ENCODE measurements around the gene EMC10. TPM values are rescaled to one million over a fixed set of nuclear protein-coding genes. Genes with fewer than 3 reads are reported as not detected.
A peak's percentile ranks its signal among the peaks of the same experiment; 100 is the strongest.

EMC10 gene
- polyA plus RNA-seq, 3 donors: 91.1 to 172 (median 141) TPM

- DNase-seq (ENCODE audit: extremely low read depth in 1 of 11, low read depth in 9 of 11, low spot score in 4 of 11): no peak
Measured at GRCh38 chr19:50501568-50502475, 25.5 kb downstream of the EMC10 start.

GRCh38 chr19:50505856-50506611, 29.7 kb downstream of the EMC10 start:
- no peak for DNase-seq (ENCODE audit: extremely low read depth in 1 of 11, low read depth in 9 of 11, low spot score in 4 of 11)

GRCh38 chr19:50506700-50507099, 30.4 kb downstream of the EMC10 start:
- no peak for DNase-seq (ENCODE audit: extremely low read depth in 1 of 11, low read depth in 9 of 11, low spot score in 4 of 11)

- DNase-seq (ENCODE audit: extremely low read depth in 1 of 11, low read depth in 9 of 11, low spot score in 4 of 11): no peak
Measured at GRCh38 chr19:50507376-50507775, 31.1 kb downstream of the EMC10 start.

- DNase-seq (ENCODE audit: extremely low read depth in 1 of 11, low read depth in 9 of 11, low spot score in 4 of 11): no peak
Measured at GRCh38 chr19:50508843-50509190, 32.5 kb downstream of the EMC10 start.

GRCh38 chr19:50509366-50509765, 33.1 kb downstream of the EMC10 start:
- no peak for DNase-seq (ENCODE audit: extremely low read depth in 1 of 11, low read depth in 9 of 11, low spot score in 4 of 11)

GRCh38 chr19:50510121-50510670, 33.9 kb downstream of the EMC10 start:
- no peak for DNase-seq (ENCODE audit: extremely low read depth in 1 of 11, low read depth in 9 of 11, low spot score in 4 of 11)

- DNase-seq (ENCODE audit: extremely low read depth in 1 of 11, low read depth in 9 of 11, low spot score in 4 of 11): peak in 3 of 11 donors; percentile 65 to 80 (median 65)
Measured at GRCh38 chr19:50510700-50511068, 34.4 kb downstream of the EMC10 start.

GRCh38 chr19:50511069-50511822, 34.9 kb downstream of the EMC10 start, which contains the start of gene JOSD2:
Gene JOSD2, minus strand, starts transcription at chr19:50511191. Its CDS starts 760 bp downstream, at chr19:50510431.
- DNase-seq (ENCODE audit: extremely low read depth in 1 of 11, low read depth in 9 of 11, low spot score in 4 of 11): peak; percentile 95 to 99 (median 98)

- no peak for DNase-seq (ENCODE audit: extremely low read depth in 1 of 11, low read depth in 9 of 11, low spot score in 4 of 11)
Measured at GRCh38 chr19:50512112-50512998, 36.0 kb downstream of the EMC10 start.

- no peak for DNase-seq (ENCODE audit: extremely low read depth in 1 of 11, low read depth in 9 of 11, low spot score in 4 of 11)
Measured at GRCh38 chr19:50512999-50513745, 36.9 kb downstream of the EMC10 start.

- DNase-seq (ENCODE audit: extremely low read depth in 1 of 11, low read depth in 9 of 11, low spot score in 4 of 11): no peak
Measured at GRCh38 chr19:50513746-50514345, 37.5 kb downstream of the EMC10 start, which contains the start of gene ASPDH. Gene ASPDH, minus strand, starts transcription at chr19:50513913. Its CDS starts 90 bp downstream, at chr19:50513823.

GRCh38 chr19:50514346-50515167, 38.2 kb downstream of the EMC10 start:
- DNase-seq (ENCODE audit: extremely low read depth in 1 of 11, low read depth in 9 of 11, low spot score in 4 of 11): no peak

- DNase-seq (ENCODE audit: extremely low read depth in 1 of 11, low read depth in 9 of 11, low spot score in 4 of 11): no peak
Measured at GRCh38 chr19:50515168-50515561, 38.9 kb downstream of the EMC10 start.

- DNase-seq (ENCODE audit: extremely low read depth in 1 of 11, low read depth in 9 of 11, low spot score in 4 of 11): no peak
Measured at GRCh38 chr19:50516456-50516855, 40.1 kb downstream of the EMC10 start.

GRCh38 chr19:50516964-50517703, 40.8 kb downstream of the EMC10 start:
- no peak for DNase-seq (ENCODE audit: extremely low read depth in 1 of 11, low read depth in 9 of 11, low spot score in 4 of 11)

Measured in renal cortex interstitium (tissue), 11 donors.